Right hindlimb (tissue), 1 donor: ENCODE results near the gene TCEAL6.
"Not testable (repeated sequence)": the region's sequence is repeated elsewhere in the genome, so short reads cannot be mapped to it uniquely, and the experiment has no call there.

Source experiments
- DNase-seq: peaks from one replicate; pipeline ENCODE4 v3.0.0-alpha.2; 2018

Gene TCEAL6

GRCh38 chrX:102142274-102142673, at the start of gene TCEAL6:
TSS of gene TCEAL6 (minus strand) at chrX:102142481.
- not testable (repeated sequence) for DNase-seq

- DNase-seq, result no peak
Measured at GRCh38 chrX:102185967-102186720, 43.9 kb upstream of the TCEAL6 start.

GRCh38 chrX:102155806-102156179, 13.5 kb upstream of the TCEAL6 start, which contains the start of gene BEX5:
TSS of gene BEX5 (minus strand) at chrX:102155977. CDS start at chrX:102154265, 1,712 bp downstream.
- peak; percentile 40 for DNase-seq

- DNase-seq, result no peak
Measured at GRCh38 chrX:102154900-102155805, 12.9 kb upstream of the TCEAL6 start.

GRCh38 chrX:102154218-102154860, 12.1 kb upstream of the TCEAL6 start:
- DNase-seq, result no peak

- not testable (repeated sequence) for DNase-seq
Measured at GRCh38 chrX:102141631-102142030, 650 bp downstream of the TCEAL6 start.

GRCh38 chrX:102140876-102141275, 1.4 kb downstream of the TCEAL6 start:
- not testable (repeated sequence) for DNase-seq

GRCh38 chrX:102138064-102138463, 4.2 kb downstream of the TCEAL6 start:
- no peak for DNase-seq

- DNase-seq, result no peak
Measured at GRCh38 chrX:102129473-102129872, 12.8 kb downstream of the TCEAL6 start.

GRCh38 chrX:102126863-102127262, 15.4 kb downstream of the TCEAL6 start:
- no peak for DNase-seq

- not testable (repeated sequence) for DNase-seq
Measured at GRCh38 chrX:102126080-102126818, 16.0 kb downstream of the TCEAL6 start.

- peak; percentile 24 for DNase-seq
Measured at GRCh38 chrX:102125436-102125835, 16.8 kb downstream of the TCEAL6 start, which contains the start of gene TCEAL2. TSS of gene TCEAL2 (plus strand) at chrX:102125679. CDS start at chrX:102126831, 1,152 bp downstream.

GRCh38 chrX:102125014-102125413, 17.3 kb downstream of the TCEAL6 start:
- not testable (repeated sequence) for DNase-seq

- no peak for DNase-seq
Measured at GRCh38 chrX:102115748-102116147, 26.5 kb downstream of the TCEAL6 start.

GRCh38 chrX:102113367-102113766, 28.9 kb downstream of the TCEAL6 start:
- no peak for DNase-seq
